Right hindlimb (tissue), 1 donor: ENCODE data around the gene PRSS35.
"Not testable (repeated sequence)": the region's sequence is repeated elsewhere in the genome, so short reads cannot be mapped to it uniquely, and the experiment has no call there.

Experiments
- DNase-seq: peaks from one replicate; pipeline ENCODE4 v3.0.0-alpha.2; 2018

Gene PRSS35, protein sequence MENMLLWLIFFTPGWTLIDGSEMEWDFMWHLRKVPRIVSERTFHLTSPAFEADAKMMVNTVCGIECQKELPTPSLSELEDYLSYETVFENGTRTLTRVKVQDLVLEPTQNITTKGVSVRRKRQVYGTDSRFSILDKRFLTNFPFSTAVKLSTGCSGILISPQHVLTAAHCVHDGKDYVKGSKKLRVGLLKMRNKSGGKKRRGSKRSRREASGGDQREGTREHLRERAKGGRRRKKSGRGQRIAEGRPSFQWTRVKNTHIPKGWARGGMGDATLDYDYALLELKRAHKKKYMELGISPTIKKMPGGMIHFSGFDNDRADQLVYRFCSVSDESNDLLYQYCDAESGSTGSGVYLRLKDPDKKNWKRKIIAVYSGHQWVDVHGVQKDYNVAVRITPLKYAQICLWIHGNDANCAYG

DNA sequence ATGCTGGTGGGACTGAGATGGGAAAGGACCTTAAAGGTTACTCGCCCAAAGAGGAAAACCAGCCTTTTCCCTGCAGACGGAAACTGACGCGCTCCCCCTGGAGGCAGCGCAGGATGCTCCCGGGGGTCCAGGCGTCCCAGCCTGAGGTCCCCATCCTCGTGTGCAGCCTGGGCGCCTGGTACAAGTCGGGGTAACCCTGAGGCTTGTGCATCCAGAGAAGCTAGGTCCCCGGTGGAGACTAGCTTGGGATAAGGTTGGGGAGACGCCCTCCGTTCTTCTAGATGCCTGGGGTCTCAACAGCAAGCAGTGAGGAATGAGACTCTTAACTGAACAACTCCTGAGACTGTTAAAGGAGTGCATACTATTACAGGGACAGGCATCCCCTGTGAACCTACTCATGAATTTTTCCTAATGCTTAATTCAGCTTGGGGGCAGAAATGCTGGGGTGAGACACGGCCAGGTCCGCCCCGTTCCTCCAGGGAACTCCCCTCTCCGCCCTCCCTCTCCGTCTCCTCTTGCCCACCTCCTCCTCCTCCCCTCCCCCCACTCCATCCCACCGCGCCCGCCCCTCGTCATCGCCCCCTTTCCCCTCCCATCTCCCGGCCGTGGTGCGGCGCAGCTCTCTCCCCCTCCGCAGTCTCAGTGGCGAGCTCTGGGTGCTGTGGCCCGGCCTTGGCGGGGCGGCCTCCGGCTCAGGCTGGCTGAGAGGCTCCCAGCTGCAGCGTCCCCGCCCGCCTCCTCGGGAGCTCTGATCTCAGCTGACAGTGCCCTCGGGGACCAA, at the start of gene PRSS35:
PRSS35 (plus strand) TSS at position 634 of the 781 bp plus-strand sequence. CDS start 10,908 bp downstream, outside the sequence.
- DNase-seq: peak; percentile 87

DNA sequence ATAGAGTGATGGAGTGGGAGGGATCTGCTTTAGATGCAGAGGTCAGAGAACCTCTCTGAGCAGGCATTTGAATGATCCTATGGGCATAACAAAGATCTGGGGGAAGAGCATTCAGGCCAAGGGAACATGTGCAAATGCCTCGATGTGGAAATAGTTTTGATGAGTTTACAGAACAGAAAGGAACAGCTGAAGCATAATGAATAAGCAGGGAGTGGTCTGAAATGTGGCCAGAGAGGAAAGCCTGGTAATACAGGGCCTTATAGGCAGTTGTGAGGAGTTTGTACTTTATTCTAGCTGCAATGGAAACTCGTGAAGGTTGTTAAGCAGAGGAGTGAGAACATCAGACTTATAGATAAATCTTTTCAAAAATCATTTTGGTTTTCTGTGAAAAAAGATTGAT, 48.4 kb upstream of the PRSS35 start:
- DNase-seq: no peak

DNA sequence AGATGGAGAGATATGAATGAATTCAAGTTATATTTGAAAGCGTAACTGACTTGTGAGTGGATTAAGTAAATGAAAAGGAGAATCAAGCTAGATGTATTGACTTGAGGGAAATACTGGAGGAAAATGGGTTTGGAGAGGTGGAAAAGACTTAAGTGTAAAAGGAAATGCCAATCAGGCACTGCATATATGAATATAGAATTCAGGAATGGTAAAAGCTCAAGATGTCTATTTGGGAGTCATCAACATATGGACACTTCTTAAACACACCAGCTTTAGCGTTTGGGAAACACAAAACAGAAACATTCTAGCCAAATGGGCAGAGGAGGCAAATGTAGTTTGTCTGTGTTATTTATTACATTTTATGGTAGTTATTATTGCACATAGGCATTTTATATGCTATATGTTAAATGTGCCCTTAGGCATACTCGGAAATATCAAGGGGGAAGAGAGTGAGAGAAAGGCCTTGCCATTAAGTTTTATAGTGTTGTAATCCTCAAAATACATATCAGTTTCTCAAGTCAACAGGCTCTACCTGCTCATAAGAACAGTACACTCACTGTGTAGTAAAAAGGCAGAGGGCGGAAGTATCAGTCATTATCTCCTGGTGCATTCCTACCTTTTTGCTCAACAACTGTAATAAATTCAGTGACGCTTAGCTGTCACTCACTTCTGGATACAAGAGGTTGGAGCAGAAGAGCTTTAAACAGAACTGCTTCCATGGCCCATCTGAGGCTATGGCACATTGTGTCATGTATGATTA, 47.8 kb upstream of the PRSS35 start:
- DNase-seq: no peak

DNA sequence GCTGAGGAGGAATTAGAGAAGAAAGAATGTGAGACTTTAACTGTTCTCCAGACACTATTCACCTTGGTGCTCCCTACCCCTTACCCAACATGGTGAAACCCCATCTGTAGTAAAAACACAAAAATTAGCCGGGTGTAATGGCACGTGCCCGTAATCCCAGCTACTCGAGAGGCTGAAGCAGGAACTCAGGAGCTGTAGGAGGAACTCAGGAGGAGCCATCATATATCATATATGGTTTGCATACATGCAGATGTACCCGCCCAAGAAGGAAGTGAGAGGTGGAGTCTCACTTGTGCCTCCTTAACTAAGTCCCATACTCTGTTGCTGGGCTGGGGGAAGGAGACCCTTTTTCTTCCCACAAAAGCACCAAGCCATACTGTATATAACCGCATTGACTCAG, 46.0 kb upstream of the PRSS35 start:
- DNase-seq: no peak

DNA sequence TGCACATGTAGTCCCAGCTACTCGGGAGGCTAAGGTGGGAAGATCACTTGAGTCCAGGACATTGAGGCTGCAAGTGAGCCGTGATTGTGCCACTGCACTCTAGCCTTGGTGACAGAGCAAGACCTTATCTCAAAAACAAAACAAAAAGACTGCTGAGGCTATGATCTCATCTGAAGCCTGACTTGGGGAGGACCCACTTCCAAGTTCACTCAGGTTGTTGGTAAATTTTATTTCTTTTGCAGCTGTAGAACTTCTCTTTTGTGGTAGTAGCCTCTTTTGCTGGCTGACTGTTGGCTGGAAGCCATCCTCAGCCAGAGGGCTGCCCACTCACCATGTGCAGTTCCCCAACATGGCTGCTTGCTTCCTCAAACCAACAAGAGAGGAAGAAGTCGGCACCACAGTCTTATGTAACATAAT, 44.7 kb upstream of the PRSS35 start:
- no peak for DNase-seq

DNA sequence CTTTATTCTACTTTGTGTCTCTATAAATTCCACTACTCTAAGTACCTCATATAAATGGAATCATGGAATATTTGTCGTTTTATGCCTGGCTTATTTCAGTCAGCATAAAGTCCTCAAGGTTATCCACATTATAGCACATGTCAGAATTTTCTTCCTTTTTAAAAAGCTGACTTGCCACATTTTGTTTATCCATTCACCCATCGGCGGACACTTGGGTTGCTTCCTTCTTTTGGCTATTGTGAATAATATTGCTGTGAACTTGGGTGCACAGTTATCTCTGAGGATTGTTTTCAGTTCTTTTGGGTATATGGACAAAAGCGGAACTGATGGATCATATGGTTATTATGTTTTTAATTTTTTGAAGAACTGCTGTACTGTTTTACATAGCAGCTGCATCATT, 42.3 kb upstream of the PRSS35 start:
- no peak for DNase-seq

DNA sequence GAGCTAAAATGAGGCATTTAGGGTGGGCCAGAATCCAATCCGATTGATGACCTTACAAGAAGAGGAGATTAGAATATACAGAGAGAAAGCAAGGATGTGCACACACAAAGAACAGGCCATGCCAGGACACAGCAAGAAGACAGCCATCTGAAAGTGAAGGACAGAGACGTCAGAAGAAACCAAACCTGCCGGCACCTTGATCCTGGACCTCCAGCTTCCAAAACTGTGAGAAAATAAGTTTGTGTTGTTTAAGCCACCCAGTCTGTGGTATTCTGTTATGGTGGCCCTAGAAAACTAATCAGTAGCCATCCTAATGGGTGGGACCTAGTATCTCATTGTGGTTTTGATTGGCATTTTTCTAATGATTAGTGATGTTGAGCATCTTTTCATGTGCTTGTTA, 41.7 kb upstream of the PRSS35 start:
- DNase-seq: no peak

DNA sequence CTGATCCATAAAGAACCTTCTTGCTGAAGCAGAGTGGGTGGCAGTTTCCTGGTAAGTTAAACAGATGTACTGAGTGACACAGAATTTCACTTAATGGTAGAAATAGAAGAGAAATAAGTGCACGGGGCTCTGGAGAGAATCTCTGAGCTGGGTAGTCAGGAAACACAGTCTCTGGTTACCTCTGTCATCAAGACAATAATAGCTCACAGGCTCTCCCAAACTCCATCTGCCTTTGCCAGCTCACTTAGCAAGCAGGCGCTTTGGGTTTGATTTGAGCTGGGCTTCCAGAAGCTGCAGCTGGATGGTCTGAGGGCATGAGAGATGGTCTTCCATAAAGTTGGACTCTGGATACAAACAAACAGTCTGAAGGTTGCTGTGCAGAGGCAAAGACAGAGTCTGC, 39.6 kb upstream of the PRSS35 start:
- DNase-seq: no peak

DNA sequence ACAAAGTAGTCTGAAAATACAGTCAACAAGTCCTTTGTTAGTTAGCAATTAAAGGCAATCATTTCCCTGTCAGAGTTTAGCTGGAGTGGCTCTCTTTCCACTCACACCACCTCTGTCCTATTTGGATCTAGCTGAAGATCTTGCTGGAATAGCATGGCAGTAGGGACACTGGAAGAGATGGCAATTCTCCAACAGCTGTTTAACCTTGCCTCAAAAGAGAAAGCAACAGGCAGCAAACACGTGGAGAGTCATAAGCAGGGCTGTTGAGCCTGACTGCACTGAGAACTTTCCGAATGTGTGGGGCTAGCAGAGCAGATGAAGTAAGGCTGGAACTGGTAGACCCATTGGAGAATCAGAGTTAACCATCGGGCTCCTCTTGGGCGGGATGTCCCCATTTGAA, 38.0 kb upstream of the PRSS35 start:
- DNase-seq: no peak

DNA sequence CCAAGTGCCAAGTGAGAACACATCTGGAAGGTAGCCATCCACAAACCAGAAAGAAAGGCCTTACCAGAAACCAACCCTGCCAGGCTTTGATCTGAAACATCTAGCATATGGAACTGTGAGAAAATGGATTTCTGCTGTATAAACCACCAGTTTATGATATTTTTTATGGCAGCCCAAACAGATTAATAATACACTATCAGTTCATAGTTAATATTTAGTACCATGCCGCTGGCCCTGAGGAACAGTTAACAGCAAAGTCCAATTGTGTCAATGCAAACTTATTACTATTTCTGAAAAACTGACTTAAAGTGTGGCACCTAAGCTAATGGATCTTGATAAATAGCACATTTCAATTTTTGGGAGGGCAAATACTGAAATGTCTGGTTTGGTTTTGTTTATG, 35.4 kb upstream of the PRSS35 start:
- no peak for DNase-seq

DNA sequence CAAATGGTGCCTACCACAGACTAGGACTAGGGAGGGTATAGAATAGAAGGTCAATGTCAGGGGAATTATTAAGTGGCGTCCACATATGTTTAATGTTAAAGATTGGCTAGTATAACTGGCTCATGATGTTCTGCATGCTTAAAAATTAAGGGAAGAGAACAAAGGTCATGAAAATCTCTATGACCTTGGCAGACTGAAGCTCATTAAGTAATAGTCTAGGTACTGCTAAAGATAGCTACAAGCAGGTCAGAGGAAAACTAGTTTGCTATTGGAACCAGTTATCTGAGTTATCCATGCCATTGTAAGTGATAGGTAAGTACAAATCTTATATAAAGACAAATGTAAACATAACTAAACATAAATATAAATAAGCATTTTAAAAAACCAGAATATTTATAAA, 32.9 kb upstream of the PRSS35 start:
- no peak for DNase-seq

DNA sequence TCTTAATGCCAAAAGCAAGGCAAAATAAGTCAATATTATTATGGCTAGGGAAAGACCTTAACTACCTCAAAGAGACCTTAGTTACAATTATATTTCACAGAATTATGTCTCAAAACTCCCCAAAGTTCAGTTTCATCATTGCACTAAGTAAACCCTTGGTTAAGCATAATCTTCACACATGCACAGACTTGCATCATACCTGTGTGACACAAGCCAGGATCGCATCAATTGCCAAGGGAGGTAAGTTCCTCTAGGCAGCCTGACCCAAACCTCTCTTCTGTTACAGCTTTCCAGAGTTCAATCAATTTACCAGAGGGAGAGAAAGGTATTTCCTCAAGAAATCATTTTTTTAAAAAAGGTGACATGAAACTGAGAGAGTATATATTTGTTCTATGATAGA, 31.9 kb upstream of the PRSS35 start:
- no peak for DNase-seq

DNA sequence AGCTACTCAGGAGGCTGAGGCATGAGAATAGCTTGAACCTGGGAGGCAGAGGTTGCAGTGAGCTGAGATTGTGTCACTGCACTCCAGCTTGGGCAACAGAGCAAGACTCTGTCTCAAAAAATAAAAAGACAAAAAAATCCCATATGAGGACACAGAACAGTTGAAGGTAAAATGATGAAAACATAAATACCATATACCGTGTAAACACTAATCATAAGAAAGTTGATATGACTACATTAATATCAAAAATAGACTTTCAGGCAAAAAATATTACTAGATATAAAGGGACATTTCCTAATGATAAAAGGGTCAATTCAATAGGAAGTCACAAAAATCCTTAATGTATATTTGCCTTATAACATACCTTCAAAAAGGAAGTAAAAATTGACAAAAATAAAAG, 30.4 kb upstream of the PRSS35 start:
- not testable (repeated sequence) for DNase-seq

DNA sequence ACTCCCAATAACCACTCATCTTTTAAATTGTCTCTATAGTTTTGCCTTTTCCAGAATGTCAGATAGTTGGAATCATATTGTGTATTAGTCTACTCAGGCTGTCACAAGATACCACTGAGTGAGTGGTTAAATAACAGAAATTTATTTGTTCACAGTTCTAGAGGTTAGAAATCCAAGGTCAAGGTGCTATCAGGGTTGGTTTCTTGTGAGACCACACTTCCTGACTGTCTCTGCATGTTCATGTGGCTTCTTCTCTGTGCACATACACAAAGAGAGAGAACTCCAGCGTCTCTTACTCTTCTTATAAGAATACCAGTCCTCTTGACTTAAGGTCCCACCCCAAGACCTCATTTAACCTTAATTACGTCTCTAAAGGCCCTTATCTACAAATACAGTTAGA, 23.9 kb upstream of the PRSS35 start:
- no peak for DNase-seq

DNA sequence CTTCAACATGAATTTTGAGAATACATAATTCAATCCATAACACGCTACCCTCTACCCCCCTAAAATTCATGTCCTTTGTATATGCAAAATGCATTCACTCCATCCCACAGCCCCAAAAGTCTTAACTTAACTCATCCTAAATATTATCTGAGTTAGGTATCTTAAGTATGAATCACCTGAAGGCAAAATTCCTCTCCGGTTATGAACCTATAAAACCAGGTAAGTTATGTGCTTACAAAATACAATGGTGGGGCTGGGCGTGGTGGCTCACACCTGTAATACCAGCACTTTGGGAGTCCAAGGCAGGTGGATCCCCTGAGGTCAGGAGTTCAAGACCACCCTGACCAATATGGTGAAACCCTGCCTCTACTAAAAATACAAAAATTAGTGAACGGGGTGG, 23.5 kb upstream of the PRSS35 start:
- no peak for DNase-seq

DNA sequence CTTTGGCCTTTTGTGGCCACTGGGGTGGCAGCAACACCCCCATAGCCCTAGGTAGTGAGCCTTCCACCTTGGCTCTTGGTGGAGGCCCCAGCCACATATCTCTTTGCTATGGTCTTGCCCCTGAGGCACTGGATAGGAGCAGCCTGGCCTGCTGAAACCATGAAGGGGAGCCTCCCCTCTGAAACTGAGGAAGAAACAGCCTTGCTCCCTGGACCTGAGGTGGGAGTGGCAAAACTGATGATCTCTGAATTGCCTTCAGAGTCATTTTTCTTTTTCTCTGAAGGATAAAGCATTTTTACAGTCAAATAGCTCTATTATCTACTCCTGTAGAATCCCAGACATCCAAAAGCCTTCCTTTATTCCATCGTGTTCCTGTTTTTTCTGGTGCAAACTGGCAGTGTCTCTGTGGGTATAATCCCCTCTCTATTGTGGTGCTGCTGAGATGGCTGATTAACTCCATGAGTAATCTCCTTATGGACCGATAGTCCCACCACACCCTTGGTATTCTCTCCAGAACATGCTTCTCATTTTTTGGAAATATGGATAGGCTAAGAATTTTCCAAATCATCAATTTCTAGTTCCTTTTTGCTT, 22.0 kb upstream of the PRSS35 start:
- DNase-seq: no peak

DNA sequence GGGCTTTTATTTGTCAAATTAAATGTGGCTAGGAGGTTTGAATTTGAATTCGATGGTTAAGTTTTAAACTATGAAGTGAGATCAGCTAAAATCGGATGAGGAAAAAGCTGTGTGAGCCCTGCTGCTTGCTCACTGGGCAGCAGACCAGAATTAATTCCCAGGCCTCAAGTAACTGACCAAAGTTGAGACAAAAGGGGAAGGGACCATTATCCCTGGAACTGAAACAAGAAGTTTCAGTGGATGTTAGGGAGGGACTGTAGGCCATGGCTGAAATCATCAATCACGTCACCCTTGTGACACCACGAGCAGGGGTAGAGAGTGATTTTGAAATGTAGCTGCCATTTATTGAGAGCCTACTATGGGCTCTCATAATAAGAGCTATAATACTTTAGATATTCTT, 7.0 kb upstream of the PRSS35 start:
- DNase-seq: peak; percentile 26

DNA sequence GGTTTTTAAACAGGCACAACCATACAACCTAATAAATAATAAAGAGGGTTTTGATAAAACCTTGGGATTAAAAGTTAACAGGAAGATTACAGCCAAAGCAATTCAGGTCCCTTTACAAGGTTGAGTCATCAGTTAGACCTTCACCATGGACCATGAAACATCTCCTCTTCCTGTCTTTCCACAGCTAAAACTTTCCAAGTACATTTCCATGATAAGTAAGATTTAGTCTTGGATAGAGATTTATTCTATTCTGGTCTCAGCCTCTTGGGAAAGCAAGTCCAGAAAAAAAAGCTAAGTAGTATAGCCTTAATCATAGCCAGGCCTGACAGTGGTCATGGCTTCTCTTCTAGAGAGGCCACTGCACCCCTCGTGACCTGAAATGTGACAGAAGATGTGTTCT, 2.9 kb upstream of the PRSS35 start:
- DNase-seq: no peak

DNA sequence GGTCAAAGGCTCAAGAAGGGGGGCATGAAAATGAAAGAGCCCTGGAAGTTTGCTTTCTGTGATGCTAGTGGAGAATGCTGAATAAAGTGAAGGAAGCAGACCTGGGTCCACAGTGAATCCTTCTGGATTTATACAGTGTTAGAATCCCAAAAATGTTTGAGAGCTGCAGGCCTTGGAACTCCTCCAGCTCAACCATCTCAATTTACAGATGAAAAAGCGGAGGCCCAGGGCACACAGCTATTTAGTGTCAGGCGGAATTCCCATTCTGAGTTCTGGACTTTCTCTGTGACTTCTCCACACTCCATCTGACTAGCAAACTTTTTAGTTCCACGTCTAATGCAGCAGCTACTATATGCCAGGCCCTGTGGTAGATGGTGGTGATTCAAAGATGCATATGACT, 1.5 kb upstream of the PRSS35 start:
- DNase-seq: peak; percentile 40

DNA sequence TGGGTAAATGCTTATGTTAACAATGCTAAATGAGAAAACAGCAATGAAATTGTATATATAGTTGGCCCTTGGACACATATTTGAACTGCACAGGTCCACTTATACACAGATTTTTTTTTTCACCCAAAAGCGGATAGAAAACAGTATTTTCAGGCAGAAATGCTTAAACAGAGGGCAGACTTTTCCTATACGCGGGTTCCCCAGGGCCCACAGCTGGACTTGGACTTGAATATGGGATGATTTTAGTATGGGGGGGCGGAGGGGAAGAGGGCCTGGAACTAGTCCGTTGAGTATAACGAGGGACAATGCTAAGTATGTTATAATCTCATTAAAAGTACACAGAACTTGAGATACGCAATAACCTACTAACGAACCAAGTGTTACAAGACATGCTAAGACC, 1.1 kb upstream of the PRSS35 start:
- DNase-seq: peak; percentile 41

DNA sequence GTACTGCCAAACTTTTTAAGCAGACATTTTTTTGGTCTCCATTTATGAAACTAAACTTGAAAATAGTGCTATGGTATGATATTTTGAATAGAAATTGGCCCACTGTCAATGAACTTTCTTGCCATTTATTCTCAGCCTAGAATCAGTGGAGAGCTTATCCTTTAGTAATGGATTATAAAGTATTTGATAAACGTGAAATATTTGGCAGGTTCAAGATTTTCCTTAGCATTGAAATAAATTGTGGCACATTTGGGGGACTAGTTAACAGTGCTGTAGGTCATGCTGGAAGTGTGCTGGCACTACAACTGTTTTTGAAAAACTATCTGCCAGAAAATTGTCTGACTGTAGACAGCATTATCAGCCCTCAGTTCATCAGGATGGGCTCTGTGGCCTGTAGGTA, 2.1 kb downstream of the PRSS35 start:
- DNase-seq: no peak

DNA sequence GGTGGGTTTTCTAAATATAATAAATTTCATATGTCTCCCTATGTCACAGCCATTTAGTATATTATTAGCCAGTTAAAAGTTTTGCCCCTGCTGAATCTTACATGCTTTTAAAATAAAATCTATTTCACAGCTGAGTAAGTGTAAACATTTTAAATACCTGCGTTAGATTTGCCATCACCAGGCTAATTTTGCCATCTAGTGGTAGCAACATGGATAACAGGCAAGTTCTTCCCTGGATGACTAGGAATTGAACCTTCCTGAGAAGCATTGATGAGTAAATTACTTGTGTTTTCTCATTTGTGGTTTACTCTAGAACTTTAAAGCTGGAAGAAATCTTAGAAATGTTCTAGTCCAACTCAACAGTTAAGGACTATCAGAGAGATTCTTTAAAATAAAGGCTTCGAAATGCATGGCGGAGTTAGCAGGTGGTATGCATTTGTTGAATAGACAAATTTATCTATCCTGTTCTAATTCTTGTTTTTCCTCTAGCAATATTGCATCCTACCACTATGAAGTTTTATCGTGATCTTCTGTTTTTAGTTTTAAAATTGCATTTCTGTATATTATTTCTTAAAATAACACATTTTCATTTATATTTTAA, 2.6 kb downstream of the PRSS35 start:
- peak; percentile 31 for DNase-seq

DNA sequence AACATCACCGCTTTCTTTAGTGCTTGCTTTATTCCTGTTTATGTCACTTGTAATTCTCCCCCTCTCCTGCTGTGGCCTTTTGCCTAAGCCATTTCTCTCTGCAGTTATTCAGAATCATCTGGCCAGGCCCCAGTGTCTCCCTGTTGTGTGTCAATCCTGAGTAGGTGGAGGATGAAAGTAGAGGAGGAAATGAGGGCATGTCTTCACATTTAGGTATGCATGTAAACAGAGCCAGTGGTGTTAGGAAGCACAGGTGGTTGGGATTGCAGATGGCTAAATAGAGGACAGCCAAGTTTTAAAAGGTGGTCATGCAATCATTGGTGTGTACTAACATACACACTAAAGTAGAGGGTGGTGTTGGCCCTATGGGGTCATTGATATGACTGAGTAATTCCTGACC, 5.2 kb downstream of the PRSS35 start:
- no peak for DNase-seq
